Activated T-cell treated with anti-CD3 and anti-CD28 coated beads for 4 hours (primary cell): ENCODE results near the gene STON2.

Experiments
- DNase-seq: peaks from one replicate; pipeline ENCODE4 v3.0.0-alpha.2; 2020

The STON2 gene

DNA sequence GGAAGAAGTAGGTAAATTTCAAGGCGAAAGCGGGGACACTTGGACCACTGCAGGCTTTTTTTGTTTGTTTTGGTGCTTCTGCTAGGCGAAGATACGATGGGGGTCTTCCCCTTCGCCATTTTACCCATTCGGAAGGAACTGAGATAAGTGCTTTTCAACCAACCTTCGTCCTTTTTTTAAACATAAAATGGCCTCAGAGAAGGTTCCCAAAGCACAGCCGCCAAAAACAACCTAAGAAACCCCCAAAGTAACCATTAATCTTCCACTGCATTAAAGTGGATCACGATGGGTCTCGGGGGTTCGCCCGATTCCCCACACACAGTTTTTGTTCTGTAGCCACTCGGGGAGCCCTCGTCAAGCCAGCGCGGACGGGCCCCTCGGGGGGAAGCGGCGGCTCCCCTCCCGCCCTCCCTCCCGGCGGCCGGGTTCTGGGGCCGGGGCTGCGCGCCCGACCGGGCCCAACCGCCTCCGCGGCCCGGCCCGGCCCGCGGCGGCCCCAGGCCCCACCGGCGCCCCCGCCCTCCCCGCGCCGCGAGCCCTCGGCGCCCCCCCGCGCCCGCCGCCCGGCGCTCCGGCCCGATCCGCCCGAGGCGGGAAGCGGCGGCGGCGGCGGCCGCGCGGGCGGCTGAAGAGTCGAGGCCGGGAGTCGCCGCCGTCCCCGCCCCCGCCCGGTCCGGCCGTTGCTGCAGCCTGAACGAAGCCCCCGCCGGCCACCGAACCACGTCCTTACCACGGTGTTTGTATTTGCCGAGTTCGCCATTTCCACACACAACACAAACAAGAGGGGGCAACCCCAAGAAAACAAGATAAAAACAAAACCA lies 180.2 kb downstream of the STON2 start:
- peak; percentile 22 for DNase-seq

GRCh38 chr14:81219210-81219758 lies 180.8 kb downstream of the STON2 start:
- peak; percentile 65 for DNase-seq

GRCh38 chr14:81211844-81212243 lies 188.3 kb downstream of the STON2 start:
- DNase-seq: no peak
